ENCODE results near the gene TMEM82.

The TMEM82 gene

DNA sequence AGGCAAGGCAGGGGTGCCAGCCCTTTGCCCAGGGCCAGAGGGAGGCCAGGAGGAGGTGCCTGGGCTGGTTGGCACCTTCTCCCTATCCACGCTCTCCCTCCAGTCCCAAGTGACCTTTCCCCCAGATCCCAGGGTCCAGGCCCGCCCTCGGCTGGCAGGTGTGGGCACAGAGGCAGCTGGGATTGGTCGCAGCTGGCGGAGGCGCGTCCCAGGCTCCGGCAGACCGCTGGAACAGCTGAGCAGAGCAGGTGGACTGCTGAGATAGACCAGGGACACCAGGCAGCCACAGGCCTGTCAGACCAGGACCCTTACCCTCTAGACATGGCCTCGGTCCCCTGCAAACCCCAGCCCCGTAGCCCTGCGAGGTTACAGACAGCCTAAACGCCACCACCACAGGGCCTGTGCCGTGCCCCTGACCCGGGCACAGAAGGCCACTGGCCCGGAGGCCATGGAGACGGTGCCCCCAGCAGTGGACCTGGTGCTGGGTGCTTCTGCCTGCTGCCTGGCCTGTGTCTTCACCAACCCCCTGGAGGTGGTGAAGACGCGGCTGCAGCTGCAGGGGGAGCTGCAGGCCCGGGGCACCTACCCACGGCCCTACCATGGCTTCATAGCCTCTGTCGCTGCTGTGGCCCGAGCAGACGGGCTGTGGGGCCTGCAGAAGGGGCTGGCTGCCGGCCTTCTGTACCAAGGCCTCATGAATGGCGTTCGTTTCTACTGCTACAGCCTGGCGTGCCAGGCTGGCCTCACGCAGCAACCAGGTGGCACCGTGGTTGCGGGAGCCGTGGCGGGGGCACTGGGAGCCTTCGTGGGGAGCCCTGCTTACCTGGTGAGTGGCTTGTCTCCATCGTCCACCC lies 6.0 kb upstream of the TMEM82 start, which contains the start of gene SLC25A34:
Gene SLC25A34, plus strand, starts transcription at position 221 of the 854 bp plus-strand sequence. Its CDS starts 228 bp downstream, at position 449.
- no peak for DNase-seq (ENCODE audit: low read depth)

DNA sequence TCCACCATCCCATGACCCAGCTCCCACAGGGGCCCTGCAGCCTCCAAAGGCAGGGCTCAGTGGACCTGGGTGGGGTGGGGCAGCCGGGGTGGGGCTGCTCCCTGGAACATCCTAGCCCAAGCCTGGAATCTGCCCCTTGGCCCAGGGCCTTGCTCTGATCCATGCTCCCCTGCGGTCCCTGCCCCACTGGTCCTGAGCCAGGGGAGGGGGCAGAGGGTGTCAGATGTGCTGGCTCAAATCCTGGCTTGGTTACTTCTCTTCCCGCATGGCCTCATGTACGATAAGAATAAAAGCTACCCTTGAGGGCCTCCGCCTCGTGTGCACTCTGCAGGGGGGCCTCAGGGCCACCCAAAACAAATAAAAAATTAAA lies 5.4 kb upstream of the TMEM82 start:
- DNase-seq (ENCODE audit: low read depth), result no peak

DNA sequence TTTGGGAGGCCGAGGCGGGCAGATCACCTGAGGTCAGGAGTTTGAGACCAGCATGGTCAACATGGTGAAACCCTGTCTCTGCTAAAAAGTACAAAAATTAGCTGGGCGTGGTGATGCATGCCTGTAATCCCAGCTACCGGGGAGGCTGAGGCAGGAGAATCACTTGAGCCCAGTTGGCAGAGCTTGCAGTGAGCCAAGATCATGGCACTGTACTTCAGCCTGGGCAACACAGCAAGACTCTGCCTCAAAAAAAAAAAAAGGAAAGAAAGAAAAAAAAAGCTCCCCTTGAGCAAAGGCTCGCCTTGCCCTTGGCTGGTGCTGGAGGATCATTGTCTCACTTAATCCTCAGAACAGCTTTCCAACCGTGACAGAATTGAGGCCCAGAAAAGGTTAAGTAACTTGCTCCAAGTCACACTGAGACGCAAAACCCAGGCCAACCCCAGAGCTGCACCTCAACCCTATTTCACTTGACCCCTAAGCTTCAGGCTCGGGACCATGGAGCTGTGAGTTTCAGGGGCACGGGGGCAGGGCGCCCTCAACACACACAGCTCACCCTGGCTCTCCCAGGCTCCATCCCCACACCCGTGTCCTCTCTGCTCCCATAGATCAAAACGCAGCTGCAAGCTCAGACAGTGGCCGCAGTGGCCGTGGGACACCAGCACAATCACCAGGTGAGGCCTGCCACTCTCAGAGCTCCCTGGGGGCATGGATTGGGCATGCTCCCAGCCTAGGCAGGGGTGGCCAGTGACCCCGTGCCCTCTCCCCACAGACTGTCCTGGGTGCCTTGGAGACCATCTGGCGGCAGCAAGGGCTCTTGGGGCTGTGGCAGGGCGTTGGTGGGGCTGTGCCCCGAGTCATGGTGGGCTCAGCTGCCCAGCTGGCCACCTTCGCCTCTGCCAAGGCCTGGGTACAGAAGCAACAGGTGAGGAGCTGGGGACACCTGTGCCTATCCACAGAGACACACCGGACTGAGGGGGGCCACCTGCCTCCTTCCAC lies 4.7 kb upstream of the TMEM82 start:
- no peak for DNase-seq (ENCODE audit: low read depth)

DNA sequence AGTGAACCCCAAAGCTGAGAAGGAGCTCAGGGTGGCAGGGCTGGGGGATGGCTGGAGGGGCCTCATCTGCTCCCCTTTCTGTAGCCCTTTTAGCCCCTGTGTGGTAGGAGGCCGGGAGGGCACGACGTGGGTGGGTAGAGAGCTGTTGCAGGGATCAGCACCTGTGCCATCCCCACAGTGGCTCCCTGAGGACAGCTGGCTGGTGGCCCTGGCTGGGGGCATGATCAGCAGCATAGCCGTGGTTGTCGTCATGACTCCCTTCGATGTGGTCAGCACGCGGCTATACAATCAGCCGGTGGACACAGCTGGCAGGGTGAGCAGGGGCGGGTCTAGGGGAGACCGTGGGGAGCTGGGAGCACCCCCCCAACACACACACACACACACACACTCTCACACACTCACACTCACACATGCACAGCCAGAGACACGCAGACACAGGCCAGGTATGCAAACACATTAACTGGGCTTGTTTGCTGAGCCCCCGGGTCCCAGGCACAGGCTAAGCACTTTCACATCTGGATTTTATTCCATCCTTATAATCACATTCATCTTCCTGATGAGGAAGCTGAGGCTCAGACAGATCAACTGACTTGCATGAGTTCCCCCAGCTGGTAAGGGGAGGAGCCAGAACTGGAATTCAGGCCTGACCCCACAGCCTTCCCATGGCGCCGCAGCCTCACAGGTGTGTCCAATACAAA lies 3.7 kb upstream of the TMEM82 start:
- DNase-seq (ENCODE audit: low read depth), result no peak

DNA sequence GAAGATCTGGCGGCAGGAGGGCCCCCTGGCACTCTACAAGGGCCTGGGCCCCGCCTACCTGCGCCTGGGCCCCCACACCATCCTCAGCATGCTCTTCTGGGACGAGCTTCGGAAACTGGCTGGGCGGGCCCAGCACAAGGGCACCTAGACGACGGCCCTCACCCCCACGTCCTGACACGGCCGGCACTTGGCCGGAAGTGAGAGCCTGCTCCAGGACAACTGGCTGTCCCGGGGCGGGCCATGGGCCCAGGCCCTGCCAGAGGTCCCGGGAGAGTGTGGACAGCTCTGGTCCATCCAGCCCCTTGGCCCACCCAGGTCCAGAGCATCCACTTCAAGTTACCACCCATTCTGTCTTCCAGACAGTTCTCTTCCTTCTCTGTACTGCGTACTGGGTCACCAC lies 3.0 kb upstream of the TMEM82 start:
- DNase-seq (ENCODE audit: low read depth), result no peak

DNA sequence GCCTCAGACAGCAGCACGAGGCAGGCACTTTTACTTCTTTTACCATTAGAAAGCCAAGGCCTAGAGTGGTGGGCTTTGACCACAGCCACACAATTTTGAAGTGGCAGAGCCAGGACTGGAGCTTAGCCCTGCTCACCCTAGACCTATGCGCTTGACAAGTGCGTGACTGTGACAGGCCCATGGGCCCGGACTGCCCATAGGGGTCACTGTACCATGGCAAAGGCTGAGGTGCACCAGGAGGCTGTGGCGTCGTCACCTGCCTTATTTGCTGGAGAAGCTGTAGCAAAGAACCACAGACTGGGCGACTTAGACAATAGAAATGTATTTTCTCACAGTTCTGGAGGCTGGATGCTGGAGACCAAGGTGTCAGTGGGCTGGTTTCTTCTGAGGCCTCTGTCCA lies 2.6 kb upstream of the TMEM82 start:
- no peak for DNase-seq (ENCODE audit: low read depth)

DNA sequence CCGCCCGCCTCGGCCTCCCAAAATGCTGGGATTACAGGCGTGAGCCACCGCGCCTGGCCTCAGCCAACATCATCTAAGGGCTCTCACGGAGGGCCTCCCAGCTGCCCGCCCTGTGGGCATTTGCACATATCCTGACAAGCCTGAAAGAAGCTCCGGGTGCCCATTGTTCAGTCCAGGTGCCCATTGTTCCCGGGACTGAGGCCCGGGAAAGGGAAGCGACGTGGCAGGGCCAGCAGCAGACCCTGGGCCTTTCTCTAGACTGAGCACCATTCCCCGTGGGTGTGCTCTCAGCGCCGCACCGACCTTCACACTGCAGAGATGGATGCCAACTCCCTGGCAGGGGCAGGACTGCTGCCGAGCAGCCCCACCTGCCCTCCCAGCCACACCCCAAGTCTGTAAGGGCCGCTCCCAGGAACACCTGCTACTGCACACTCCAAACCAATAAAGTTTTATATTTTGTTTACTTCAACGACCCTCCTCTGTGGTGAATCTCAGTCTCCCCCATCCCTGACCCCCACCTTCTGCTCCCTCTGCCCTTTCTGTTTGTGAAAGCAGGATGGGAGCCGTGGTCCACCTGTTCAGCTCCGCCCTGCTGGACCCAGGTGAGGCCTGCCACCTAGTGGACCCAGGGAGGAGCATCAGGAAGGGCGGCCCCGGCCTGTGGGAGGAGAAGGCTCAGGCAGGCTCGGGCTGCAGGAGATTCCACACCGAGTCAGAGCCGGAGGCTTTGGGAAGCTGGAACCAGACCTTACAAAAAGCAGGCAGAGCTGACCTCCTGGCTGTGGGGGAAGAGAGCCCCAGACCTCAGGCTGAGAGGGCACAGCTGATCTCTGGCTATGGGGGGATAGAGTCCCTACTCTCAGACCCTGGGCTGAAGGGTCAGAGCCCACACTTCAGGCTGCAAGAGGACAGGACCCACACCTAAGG lies 1.1 kb upstream of the TMEM82 start:
- peak; percentile 29 for DNase-seq (ENCODE audit: low read depth)

DNA sequence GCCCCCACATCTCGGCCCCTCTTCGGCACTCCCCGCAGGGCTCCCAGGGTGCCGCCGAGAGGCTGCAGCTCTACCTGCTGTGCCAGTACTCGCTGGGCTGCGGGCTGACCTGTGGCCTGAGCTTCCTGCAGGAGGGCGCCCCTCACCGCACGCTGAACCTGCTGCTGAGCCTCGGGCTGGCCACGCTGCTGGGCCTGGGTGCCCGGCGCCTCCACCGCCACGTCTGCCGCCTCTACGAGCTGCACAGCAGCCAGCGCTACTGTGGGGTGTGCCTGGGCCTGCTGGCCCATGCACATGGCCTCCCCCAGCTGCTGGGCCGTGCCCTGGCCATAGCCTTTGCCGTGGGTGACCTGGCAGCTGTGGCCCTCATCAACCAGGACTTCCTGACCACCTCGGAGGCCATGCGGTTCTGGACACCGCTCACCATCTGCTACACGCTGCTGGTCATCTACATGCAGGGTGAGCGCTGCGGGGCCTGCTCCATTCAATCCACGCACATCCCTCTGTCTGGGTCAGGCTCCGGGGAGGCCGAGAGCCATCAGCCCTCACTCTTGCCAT lies 1.9 kb downstream of the TMEM82 start:
- DNase-seq (ENCODE audit: low read depth), result no peak

DNA sequence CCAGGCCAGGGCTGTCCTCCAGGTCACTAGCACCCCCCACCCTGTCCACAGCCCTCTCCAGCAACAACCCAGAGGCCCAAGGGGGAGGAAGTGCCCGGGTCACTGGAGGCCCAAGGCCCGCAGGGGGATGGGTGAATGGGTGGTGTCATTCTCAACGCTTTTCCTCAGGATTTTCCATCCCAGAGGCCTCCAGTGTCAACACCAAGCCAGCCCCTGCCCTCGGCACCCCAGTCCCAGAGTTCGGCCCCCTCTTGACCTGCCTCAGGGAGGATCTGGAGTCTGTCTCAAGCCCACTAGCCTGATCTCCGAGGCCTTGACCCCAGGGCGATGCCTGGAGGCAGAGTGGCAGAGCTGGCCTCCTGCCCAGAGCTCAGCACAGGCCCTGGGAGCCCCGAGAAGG lies 5.1 kb downstream of the TMEM82 start:
- no peak for DNase-seq (ENCODE audit: low read depth)

DNA sequence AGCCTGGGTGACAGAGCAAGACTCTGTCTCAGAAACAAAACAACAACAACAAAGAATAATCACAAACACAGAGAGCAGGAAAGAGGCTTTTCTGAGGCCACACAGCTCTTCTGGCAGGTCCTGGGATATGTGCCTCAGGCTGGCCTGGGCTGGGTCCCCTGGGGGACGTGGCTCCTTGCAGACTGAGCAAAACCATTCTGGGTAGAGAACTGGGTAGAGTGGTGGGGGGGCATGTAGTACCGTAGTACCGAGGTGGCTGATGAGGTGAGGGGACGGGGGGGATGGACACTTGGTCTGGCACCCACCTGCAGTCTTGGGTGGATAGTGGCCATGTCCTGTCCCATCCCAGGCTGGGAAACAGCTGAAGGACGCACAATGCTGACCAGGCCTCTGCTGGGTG lies 6.0 kb downstream of the TMEM82 start:
- DNase-seq (ENCODE audit: low read depth), result no peak

DNA sequence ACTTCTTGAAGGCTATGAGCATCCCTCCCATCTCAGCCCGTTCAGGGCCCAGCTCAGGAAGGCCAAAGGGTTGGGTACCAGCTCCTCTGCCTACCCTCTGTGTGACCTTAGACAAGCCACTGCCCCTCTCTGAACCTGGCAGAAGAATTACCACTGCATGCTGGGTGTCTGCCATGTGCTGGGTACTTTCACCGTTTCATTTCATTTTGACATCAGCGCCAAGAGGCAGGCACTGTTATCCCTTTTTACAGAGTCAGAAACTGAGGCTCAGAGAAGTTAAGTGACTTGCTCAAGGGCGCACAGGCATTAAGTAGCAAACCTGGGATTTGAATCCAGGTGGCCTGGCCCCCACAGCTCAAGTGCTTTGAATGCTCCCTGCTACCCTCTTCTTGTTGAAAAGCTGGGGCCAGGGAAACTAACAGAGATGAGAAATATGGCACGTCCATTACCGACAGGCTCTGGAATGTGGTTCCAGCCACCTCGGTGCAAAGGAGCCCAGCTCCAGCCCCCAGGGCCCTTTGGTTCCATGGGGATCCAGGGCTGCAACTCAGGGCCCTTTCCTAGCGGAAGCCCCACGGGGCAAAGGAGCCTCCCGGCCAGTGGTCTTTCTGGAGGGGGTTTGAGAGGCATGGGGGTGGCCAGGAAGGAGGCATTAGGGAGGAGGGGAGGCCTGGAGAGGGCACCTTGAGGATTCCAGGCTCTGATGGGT lies 6.5 kb downstream of the TMEM82 start:
- DNase-seq (ENCODE audit: low read depth), result no peak

DNA sequence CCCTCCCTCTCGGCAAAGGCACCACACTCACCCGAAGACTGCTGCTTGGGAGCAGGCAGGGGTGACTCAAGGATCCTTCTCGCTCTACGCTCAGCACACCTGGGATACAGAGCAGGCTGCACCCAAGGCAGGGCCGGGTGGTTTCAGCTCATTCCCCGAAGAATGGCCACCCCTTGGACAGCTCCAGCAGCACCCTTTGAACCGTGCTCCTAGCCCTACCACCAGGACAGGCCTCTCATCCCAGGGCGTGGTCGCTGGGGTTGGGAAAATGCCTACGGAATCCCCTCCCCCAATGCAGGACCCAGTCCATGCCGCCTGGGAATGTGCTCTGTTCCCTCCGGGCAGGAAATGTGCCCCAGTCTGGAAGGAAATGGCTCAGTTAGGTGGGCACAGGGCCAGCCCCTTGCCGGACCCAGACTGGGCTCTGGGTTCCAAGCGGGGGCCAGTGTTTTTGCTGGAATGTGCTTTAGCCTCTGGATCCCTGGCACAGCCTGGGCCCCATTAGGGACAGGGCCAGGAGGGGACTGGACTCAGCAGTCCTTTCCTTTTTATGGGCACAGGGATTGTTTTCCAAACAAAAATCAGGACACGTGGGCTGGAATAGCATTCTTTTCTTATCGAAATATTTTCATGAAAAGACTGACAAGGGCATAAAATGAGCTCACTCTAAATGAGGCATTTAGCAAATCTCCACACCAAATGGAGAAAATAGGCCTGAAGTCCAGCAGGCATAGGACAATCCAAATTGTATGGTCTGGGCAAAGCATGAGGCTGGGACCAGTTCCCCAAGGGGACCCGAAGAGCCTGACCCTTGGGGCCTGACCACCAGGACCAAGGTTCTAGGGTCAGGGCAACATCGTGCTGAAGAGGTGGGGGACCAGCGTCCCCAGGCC lies 7.3 kb downstream of the TMEM82 start:
- no peak for DNase-seq (ENCODE audit: low read depth)

DNA sequence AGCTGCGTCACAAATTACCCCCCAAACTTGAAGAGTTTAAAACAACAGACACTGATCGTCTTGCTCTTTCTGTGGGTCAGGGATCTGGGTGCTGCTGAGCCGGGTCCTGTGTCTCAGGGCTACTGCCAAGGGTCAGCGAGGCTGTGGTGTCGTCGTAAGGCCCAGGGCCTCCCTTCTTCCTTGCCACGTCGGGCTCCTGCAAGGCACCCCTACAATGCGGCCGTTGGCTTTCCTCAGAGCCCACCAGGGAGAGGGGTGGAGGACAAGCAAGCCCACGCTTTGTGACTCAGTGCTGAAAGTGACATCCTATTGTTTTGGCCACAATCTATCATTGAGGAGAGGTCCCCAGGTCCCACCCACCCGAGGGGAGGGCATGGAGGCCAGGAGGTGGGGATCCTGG lies 8.6 kb downstream of the TMEM82 start:
- no peak for DNase-seq (ENCODE audit: low read depth)

DNA sequence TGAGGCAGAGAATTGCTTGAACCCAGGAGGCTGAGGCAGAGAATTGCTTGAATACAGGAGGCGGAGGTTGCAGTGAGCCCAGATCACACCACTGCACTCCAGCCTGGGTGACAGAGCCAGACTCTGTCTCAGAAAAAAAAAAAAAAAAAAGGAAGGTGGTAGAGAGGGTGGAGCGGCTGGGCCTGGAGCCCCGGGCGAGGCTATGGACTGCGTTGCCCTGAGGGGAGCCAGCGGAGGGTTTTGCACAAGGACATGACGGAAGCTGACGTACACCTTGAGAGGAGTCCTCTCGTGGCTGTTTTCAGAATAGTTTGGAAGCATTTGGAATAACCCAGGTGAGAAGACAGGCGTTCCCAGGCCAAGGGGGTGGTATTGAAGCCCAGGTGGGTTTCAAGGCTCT lies 9.4 kb downstream of the TMEM82 start:
- DNase-seq (ENCODE audit: low read depth), result no peak

DNA sequence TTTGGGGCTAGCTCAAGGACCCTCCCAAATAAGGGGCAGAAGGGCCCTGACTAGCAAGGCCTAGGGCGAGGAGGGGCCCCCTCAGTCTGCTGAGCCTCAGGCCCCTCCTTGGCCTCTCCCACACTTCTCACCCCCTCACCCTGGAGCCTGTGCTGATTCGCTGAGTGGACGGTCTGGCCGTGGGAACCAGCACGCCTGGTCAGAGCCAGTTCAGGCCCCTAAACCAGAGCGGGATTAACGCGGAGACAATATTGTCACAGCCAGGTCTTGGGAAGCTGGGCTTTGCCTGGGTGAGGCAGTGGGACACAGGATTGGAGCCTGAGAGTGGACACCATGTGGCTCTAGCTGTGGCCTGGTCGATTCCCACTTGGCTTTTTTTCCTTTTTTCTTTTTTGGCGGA lies 11.5 kb downstream of the TMEM82 start:
- no peak for DNase-seq (ENCODE audit: low read depth)

DNA sequence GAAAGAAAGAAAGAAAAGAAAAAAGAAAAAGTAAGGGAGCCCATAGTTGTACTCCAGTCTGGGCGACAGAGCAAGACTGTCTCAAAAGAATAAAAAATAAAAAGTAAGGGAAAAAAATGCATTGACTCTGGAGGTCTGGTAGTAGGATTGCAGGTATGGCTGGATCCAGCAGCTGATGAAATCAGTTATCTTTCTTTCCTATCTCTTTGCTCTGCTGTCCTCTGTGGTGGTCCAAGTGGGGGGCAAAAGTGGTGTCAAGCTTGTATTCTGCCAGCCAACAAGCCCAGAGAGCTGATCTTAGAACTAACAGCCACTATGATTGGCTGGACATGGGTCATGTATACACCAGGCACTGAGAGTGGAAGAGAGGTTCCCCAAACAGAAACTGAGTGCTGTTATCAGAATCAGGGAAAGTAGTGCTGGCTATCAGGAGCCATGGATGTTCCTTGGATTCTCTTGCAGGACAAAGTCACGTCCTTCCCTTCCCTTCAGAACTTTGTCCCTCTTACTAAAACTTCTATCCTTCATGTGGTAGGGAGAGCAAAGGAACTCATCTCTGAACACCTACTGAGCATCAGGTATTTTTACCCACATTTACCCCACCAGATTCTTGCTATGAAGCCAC lies 12.8 kb downstream of the TMEM82 start:
- DNase-seq (ENCODE audit: low read depth), result no peak

DNA sequence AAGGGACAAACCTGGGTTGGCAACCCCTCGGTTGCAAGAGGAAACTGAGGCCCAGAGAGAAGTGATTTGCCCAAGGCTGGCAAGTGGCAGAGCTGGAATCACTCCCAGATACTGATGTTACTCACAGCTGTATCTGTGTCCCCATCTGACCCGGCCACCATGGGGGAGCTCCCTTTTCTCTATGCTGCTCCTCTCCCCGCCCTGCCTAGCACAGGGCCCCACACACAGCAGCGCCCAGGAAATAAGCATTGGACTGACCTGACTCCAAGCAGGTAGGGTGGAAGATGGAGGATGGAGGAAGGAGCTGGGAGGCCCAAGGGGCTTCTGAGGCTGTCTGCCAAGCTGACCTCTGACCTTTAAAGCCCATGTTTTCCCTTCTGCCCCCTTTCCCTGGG lies 13.3 kb downstream of the TMEM82 start:
- no peak for DNase-seq (ENCODE audit: low read depth)

DNA sequence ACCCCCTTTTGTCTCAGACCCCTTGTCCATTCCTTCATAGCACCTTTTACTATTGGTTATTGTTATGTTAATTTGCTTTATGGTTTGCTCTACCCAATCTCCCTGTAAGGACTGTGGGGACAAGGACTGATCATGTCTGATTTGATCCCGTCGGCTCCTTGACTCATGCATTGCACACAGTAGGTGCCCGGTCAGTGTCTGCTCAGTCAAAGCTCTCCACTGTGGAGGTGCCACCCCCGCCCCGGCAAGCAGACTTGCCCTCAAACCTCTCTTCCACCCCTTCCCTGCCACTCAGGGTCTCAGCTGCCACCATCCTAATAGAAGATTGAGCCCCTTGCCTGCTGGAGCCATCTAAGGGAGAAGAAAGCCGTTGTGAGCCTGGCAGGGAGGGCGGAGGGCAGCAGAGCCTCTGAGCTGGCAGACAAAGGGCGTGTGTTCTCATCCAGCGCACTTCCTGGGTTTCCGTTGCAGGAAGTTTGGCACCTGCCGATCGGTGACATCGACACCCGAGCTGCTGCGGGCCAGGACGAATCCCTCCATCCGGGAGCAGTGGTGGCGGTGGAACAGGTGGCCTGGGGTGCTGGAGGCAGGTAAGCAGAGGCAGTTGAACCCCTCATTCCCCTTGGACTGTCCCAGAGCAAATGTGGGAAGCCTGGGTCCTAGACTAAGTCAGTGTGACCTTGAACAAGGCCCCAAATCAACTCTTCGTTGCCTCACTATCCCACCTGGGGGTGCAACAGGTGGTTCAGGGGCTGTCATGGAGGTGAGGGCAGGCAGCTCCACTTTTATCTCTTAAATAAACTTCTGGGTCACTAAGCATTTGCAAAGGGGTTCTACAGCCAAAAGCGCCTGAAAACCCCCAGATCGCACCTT lies 14.1 kb downstream of the TMEM82 start:
- no peak for DNase-seq (ENCODE audit: low read depth)
